ENCODE measurements around the gene ANKS1B.

Gene ANKS1B

DNA sequence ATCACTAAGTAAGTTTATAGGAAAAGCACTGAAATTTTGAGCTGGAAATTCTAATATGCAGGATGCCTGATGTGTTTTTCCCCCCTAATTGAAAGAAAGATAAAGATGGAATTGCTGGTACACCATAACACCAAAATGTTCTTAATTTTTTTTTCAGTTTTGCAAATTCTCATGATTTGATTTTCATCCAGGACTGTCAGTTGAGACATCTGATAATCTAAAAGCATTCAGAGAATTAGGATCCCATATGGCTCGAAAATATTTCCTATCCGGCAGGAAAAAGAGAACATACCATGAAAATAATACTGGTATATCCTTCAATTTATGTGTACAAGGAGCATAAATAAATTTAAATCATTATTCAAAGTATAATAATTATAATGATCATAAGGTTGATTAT is 887.6 kb downstream of the ANKS1B start:
- no peak for DNase-seq

DNA sequence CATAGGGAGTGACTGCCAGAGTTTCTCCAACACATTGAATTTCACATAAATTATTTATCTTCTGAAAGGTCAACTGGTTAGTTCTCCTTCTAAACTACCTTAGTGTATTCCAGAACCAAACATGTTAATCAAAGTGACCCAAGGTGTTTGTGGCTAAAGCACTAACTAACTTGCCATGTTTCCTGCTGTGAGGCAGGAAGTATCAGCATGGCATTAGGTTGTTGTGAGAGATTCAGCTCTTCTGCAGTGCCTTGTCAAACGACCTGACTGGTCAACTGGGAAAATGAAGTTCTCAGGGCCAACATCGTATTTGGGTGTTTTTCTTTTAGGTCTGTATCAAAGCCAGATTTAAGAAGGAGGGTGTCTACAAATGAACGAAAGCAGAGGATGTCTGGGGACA is 891.6 kb downstream of the ANKS1B start:
- DNase-seq: no peak

DNA sequence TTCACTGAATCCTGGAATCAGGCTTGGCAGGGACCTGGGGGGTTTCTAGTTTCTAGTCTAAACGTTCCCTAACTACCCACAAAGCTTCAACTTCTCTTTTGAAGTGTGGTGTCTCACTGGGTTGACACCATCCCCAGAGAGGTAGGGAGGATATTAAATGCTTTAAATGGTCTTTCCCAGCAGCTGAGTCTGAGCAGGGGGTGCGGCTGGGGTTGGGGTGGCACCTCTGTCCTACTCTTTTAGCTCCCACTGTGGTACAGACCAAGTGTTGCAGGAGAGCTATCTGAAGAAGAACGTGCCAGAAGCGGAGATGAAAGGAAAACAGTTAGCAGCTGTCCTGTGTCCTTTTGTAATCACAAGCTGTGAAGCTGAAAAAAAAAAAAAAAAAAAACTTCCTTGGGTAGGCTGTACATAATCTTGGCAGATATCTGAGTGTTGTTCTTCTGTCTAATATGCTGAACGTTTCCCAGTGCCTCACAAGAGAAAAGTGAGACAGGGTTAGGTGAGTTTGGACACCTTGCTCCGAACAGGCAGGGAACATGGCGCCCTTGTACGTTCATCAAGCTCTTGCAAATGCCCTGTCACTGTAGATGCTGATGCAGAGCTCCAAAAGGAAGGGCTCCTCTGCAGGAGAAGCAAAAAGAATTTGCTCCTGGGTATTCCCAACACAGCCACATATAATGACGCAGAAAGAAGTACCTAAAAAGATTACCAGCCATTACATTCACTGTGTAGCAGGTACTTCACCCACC is 892.5 kb downstream of the ANKS1B start:
- no peak for DNase-seq

DNA sequence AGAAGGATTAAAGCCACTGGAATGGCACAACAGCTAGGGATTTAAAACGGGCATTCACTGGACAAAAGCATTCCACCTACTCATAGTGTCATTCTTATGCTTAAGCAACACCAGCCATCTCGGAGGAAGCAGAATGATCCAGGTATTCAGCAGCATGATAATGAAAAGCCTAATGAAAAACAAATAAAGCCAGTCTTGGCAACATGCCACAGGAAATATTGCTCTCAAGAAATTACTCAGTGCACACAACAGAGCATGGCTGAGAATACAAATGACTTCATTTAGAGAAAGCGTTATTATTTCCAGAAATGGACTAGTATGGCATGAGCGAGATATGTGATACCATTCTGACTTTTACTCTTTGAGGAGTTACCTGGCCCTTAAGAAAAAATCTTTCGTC is 897.5 kb downstream of the ANKS1B start:
- no peak for DNase-seq

DNA sequence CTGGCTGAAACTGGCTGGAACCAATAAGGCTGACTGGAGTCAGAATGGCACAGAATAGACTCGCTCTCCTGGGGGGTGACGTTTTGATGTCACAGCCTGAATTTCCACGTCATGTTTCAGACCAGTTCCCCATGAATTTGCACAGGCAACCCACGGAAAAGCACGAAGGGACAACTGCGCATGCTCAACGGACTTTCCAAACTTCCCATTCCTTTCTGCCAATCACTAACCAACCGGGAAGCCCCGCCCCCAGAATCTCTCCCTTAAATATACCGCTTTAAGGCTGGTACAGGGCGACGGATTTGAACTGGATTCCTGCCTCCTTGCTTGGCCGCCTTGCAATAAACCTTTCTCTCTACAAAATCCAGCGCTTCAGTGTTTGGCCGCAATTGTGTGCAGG is 904.9 kb downstream of the ANKS1B start:
- DNase-seq: no peak

DNA sequence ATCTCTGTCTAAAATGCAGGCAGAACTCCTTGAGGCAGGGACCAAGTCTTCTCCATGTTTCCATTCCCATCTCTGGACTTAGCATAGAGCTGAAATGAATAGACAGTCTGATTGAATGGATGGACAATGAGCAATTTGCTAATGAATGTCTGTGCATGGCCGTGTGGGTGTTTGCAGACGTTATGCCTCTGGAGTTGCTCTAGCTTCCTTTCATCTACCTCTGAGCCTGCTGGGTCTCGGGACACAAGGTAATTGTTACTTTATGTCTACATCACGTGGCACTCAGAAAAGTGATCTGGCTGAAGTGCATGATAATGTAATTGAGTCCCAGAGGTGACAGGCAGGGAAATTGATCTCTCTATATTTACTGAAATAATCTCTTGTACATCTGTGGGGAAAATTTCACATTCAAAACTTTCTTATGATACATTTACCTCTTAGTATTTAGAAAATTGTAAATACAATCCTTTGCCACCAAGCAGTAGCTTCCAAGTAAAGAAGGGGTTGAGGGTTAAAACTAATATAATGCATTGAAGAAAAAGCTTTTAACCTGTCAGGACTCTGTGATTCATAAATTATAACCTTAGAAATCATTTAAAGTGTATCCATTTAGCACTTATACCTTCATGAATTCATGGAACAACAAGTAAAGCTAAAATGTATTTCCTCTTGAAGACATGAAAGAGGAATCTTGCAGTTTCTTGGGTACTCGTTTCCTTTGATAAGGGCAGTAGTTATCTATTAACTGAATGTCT is 915.6 kb downstream of the ANKS1B start:
- DNase-seq: no peak

DNA sequence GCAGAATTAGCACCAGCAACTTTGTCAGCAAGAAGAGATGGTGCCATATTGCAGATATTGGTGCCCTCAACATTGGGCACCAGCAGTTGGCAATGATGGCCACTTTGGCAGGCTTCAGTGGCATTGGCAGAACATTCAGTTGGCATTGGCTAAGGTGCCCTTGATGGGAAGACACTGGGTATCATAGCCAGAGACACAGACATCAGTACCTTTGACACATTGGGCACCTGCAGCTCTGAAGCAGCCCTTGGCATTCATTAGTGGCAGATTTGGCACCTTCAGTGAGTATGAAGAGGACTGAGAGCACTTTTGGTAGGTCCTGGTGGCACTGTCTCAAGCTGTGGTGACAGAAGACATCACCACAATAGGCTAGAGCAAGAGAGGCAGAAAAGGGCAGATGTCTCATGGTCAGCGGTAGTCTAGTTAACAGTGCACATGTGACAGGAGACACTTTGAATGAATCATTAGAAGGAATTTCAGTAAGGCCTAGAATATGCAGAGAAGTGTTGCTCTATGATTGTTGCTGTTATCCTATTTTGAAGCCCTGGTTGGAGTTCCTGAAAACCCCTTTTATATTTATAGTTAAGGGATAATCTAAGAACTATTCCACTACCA is 917.5 kb downstream of the ANKS1B start:
- no peak for DNase-seq

DNA sequence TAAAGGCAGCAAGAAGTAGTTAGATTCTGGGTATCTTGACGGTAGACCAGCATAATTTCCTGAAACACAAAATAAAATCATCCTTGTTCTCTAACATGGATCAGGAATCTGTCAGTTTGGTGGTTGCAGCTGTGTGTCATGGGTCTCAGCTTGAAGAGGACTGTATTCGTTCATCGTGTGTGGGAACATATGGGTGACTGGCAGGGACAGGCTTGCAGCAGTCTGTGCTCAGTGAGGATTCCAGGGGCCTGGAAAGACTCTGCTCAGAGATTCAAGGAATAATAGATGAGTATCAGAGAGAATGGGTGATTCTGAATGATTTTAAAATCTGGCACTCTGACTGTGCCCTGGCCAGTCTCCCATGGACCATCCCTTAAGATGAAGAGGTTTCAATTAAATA is 918.0 kb downstream of the ANKS1B start:
- DNase-seq: no peak

DNA sequence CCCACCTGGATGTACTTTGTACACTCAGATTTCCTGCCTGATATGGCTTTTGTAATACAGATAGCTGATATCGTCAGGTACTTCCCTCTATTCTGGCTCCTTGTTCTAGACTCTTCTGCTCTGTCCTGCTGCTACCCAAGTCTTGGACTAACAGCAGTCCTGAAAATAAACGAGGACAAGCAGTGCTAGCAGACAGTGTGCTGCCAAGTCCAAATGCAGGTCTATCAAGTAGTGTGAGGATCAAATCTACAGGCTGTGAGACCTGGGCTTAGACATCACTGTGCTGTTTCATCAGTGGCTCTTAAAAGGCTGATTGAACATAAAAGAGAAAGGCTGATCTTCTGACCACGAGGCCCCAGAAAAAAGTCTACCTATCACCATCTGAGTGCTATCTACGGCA is 921.6 kb downstream of the ANKS1B start:
- DNase-seq: no peak

DNA sequence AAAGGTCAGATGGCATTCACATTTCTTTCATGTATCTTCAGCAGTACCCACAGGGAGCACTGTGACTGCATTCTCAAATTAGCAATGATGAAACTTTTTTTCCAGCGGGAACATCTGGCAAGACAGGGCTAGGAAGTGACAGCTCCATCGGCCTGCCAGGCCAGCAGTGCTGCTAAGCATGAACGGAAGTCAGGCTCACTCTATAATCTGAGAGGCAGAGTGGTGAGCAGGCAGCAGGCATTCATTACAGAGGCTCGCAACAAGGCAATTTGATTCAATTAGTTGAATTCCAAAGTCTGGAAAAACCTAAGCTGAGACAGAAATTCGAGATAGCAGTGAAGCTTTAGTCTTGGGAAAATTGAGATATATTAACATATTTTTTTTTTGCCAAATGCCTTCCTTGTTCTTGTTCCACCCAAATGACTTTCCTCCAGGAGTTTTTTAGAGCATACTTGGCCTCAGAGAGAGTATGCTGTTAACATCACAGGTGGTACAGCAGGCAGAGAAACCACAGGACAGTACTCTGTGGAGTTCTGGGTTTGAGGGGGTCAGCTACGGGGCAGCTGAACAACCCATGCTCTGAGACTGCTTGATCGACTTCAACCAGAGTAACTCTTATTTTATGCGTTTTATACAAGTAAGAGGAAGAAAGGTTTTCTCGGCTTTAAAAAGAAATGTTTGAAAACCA is 924.8 kb downstream of the ANKS1B start:
- DNase-seq: no peak

DNA sequence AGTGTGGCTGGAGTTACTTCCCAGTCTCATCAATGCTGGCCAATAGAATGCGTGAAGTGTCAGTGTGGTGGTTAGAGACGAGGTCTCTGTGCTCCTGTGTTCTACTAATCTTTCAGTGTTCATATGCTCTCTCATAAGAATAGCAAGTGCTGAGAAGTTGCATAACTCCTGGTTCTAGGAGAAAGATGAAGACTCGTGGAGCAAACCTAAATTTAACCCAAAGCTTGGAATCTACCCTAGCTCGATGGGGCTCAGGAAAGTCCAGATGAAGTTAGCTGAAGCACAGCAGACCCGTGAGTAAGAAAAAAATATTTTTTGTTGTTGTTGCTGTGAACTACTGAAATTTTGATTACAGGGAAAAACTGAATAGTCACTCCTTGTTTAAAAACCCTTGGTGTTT is 927.1 kb downstream of the ANKS1B start:
- no peak for DNase-seq

DNA sequence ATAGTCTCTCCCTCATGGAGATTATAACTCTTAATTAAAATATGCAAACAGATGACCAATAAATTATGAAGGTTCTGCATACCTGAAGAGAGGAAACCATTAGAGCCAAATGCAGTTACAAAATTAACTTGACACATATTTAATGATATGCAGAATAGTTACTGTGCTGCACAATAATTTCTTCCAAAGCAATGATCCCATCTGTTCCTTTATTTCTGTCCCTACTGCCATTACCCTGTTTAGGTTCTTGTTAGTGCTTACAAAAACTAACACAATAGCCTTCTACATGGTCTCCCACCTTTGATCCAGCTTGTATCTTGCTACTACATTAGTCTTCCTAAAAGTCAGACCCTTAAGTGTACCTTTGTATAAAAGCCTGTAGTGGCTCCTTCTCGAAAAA is 928.5 kb downstream of the ANKS1B start:
- DNase-seq: no peak

DNA sequence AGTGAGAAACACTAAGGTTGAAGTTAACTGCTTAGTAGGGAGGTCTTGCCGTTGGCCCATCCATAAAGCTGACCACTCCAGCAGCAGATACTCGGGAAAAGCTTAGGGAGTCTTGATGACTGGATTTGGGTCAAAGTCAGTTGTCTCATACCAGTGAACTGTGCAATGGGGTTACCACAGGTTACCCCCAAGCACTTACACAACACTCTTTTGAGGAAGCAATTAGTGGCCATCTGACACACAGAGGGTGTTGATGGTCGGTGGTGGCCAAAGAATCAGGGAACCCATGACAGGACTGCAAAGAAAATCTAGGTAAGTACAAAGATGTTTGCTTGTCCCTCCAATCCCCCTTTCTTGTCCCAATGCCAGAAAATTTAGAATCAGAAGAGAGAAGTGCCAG is 929.4 kb downstream of the ANKS1B start:
- DNase-seq: no peak

DNA sequence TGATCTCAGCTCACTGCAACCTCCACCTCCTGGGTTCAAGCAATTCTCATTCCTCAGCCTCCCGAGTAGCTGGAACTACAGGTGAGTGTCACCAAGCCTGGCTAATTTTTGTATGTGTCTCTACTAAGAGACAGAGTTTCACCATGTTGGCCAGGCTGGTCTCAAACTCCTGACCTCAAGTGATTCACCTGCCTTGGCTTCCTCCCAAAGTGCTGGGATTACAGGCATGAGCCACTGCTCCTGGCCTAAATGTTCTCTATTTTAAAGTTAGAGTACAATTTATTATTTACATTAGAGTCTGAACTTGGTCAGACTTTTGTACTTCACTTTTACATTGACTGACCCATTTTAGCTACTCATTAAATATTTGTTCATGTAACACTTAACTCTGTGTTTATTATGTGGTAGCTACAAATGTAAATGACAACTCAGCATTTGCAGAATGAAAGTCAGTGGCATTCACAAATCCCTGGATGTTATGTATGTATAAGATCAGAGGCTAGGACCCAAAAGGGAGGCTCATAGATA is 930.1 kb downstream of the ANKS1B start:
- no peak for DNase-seq

DNA sequence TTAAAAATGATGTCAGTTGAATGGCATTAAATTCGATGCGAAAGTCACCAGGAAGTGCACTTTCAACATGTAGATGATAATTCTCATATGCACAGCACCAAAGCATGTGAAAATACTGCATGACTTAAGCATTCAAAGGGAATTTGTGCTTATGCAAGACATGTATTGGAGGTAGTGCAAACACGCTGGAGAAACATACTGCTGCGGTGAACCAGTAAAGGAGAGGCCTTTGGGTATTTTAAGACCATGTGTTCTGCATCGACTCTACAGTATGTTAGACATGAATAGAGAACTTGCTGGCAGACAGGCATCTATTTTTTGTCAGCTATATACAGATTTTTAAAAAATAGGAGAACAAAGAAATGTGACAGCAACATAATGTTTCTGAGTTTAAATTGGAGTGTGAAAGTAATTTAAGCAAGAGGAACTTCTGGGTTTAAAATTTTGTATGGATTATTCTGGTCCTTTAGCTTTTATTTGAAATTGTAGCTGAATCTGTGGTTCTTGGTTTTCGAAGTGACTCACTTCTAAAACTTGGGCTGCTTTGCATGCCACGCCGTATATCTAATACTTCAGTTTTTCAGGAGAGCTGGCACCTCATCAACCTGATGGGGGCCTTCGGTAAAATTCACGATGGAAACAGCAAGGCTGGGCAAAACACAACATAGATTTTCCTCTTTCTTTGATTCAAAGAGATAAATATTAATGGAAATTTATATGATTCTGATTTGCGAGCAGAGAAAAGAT is 930.9 kb downstream of the ANKS1B start:
- DNase-seq: no peak

DNA sequence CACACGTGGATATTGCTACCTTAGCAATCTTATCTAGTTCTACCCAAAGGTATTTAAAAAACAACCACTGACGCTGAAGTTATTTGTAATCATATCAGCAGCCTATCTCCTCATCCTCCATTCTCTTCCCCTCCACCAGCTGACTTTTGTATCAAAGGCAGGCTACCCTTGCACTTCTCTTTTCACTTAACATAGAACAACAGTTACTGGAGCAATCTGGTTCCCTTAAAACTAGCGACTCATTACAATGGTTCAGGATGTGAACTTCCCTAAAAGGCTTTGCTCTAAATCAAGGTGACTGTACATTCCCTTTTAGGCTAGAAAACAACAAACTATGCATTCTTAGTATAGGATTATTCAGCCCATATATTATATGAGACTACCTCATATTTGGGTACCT is 935.0 kb downstream of the ANKS1B start:
- DNase-seq: no peak

DNA sequence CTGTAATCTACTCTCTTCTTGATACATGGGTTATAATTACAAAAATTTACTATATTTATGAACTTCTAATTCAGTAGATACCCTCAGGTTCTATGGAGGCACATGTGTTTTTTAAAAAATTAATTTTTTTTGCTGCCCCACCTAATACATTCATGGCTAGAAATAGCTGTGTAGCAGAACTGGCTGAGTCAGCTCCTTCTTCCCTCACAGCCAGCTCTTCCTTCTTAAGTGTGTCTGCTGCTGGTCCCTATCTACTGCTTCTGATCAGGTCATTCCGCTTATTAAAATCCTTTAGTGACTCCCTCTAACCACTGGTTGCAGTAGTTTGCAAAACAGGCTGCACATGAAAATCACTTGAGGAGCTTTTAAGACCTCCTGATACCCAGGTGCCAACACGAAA is 939.6 kb downstream of the ANKS1B start:
- no peak for DNase-seq

DNA sequence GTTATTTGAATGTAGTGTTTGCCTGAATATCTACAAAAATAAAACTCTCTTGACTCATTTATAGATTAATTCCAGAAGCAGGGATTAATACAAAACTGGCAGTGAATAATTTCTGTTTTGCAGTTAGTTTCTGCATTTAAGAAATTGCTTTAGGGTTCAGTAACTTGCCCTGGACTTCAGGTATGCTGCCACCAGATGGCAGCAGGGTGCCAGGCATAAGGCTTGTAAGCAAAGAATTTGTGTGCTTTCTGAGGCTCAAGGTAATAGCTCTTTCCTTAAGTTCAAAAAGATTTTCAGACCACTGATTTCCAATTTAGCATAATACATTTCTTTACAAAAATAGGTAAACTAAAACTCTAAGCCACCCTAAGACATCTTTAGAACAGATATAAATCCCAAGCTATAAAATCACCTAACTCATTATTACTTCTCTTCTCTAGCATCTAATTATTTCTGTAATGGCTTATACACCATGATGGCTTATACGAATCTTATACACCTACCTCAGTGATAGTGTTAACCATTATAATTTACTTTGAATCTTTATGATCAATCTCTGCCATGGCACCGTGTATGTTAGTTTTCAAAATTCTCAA is 941.3 kb downstream of the ANKS1B start:
- peak; percentile 75 for DNase-seq

DNA sequence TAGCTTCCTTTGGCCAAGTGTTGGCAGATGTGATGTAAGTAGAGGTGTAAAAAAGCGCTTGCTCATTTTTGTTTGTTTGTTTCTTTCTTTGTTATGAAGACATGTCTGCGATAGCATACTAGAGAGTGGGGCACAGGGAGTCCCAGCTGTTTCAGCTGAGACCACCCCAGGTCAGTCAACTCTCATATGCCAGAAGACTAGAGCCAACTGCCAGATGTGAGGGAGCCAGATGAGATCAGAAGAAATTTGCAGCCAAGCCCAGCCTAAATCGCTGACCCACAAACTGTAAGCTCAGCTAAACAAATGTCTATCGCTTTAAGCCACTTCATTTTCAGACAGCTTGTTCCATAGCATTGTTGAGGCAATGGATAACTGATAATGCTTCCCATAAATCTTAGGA is 942.5 kb downstream of the ANKS1B start:
- no peak for DNase-seq

DNA sequence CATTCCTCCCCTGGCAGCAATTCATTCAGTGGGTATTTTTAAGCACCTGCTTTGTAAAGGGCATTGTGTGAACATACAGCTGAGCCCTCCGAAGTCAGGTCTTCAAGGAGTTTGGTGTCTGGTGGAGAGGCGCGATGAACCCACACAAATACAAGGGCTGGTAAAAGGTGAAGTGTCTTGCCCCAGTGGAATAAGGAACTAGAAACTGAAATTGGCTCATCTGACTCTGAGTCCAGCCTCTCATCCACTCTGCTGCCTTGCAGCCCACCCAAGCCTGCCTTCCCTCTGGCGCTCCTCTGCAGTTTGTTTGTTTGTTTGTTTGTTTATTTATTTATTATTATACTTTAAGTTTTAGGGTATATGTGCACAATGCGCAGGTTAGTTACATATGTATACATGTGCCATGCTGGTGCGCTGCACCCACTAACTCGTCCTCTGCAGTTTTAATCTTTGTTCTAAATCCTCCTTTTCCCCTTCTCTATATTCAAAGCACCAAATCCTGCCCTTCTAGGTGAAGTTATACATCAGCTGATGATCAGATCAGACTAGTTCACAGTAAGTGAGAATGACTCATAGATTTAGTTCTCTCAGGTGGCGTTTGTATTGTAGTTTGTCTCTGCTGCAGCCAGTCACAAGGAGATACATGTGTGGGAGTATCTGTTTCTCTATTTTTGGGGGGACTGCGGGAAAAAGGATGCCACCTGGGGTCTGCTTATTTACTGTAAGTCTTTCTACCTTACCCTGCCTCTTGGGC is 945.2 kb downstream of the ANKS1B start:
- no peak for DNase-seq

DNA sequence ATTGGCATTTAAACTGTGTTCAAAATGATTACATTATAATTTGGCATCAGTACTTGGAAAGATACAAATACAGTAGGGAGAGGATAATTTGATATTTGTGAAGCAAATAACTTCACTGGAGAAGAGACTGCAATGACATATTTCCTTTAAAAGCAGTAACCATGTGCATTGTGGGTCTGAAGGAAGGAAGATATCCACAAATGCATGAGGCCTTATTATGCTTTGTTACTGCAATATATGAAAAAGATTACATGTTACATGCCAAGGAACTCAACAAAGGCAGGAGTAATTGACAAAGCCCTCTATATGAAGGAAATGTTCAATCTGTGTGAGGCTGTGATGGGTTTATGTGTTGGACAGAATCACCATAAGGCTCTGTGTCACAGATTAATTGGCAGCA is 948.2 kb downstream of the ANKS1B start:
- no peak for DNase-seq
